Bronchial epithelial cell (primary cell): ENCODE results near the gene EMP1. TPM values are rescaled to one million over a fixed set of nuclear protein-coding genes. Genes with fewer than 3 reads are reported as not detected.

Experiments used
- DNase-seq: peaks from one replicate; pipeline ENCODE4 v3.0.0-alpha.2; 2010; ENCODE audit warnings: low read depth
- FAIRE-seq: peaks from 2 replicates; lab custom pipeline; 2011; peaks lifted over from hg19 to GRCh38; lab: Jason Lieb, UNC
- H3K27me3 ChIP-seq: 2 replicates; pipeline ENCODE4 v1.5.1; 2011; ENCODE audit warnings: low read length; ENCODE audit not compliant: control insufficient read depth, insufficient read depth
- H3K36me3 ChIP-seq: 2 replicates; pipeline ENCODE4 v1.5.1; 2011; ENCODE audit warnings: low read length; ENCODE audit not compliant: control insufficient read depth, insufficient read depth
- H3K4me3 ChIP-seq: 2 replicates; pipeline ENCODE4 v1.5.1; 2011; ENCODE audit warnings: mild to moderate bottlenecking, low read depth, low read length, control low read depth
- CTCF ChIP-seq: IDR thresholded peaks from 2 replicates; pipeline ENCODE4 v1.5.1; 2011; ENCODE audit warnings: mild to moderate bottlenecking, moderate library complexity, low read length, control low read depth, inconsistent platforms; ENCODE audit not compliant: insufficient read depth, severe bottlenecking
- total RNA-seq: library from RNA; depleted of rRNA; stranded (reverse); fragments of >200 nt; gene quantifications from 2 replicates; pipeline ENCODE4 v1.2.1, GENCODE V29; 2014

EMP1 gene
- total RNA-seq, 1 donor from 2014 or later = 21.3 TPM

GRCh38 chr12:13211191-13211858 is 14.8 kb downstream of the EMP1 start:
- no peak for TF ChIP-seq CTCF
- H3K27me3 ChIP-seq = no peaks in the 10 kb centered on the region
- DNase-seq (peak; percentile 50), FAIRE-seq (no peak)
- H3K36me3 ChIP-seq = peaks cover 16% of the 10 kb centered on the region
- no peak overlapping the region for H3K4me3 ChIP-seq

GRCh38 chr12:13211859-13212664 is 15.5 kb downstream of the EMP1 start:
- FAIRE-seq (no peak), DNase-seq (peak; percentile 58)

DNA sequence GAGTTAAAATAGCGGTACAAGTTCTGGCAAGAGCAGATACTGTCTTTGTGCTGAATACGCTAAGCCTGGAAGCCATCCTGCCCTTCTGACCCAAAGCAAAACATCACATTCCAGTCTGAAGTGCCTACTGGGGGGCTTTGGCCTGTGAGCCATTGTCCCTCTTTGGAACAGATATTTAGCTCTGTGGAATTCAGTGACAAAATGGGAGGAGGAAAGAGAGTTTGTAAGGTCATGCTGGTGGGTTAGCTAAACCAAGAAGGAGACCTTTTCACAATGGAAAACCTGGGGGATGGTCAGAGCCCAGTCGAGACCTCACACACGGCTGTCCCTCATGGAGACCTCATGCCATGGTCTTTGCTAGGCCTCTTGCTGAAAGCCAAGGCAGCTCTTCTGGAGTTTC is 18.5 kb downstream of the EMP1 start:
- TF ChIP-seq CTCF = no peak
- Histone ChIP-seq H3K4me3 (no peak overlapping the region), H3K27me3 (no peaks in the 10 kb centered on the region), H3K36me3 (peaks cover 19% of the 10 kb centered on the region)
- no peak for FAIRE-seq
- DNase-seq = no peak

More at GRCh38 chr12:13211859-13212664, 15.5 kb downstream of the EMP1 start:
- no peaks in the 10 kb centered on the region for H3K27me3 ChIP-seq
- H3K36me3 ChIP-seq = peaks cover 16% of the 10 kb centered on the region
- no peak overlapping the region for H3K4me3 ChIP-seq
- peak; percentile 86 for TF ChIP-seq CTCF

GRCh38 chr12:13218641-13219040 is 22.1 kb downstream of the EMP1 start:
- H3K27me3 ChIP-seq = no peaks in the 10 kb centered on the region
- no peak for FAIRE-seq
- peaks cover 15% of the 10 kb centered on the region for H3K36me3 ChIP-seq
- no peak overlapping the region for H3K4me3 ChIP-seq
- no peak for DNase-seq
- no peak for TF ChIP-seq CTCF

GRCh38 chr12:13219320-13219719 is 22.8 kb downstream of the EMP1 start:
- DNase-seq (no peak), FAIRE-seq (no peak)
- Histone ChIP-seq H3K27me3 (no peaks in the 10 kb centered on the region), H3K4me3 (no peak overlapping the region), H3K36me3 (peaks cover 9% of the 10 kb centered on the region)
- no peak for TF ChIP-seq CTCF
